ENCODE data around the gene BUD31. TPM values are rescaled to one million over a fixed set of nuclear protein-coding genes. Genes with fewer than 3 reads are reported as not detected.

The BUD31 gene
- 104 TPM in 2 replicates for total RNA-seq (2021)
- long read RNA-seq, transcript BUD31-202 (6 exons, 1,139 nt) = major isoform, 107 of 230 reads
- long read RNA-seq, transcript BUD31-201 (6 exons, 1,035 nt) = minor isoform, 98 of 230 reads
- long read RNA-seq, partial matches to known transcripts = 5 of 230 reads
- long read RNA-seq, other reads (novel, unspliced or antisense) = 20 of 230 reads

- H3K27ac ChIP-seq (ENCODE audit: insufficient read length, low read depth, low read length) = peak within 1 kb of the TSS; percentile 94
- no peak within 1 kb of the TSS for H2AK5ac ChIP-seq (ENCODE audit: insufficient read length, low read length)
- H3K4me3 Mint-ChIP-seq = peak within 1 kb of the TSS; percentile 95 to 96
- H3K4me1 Mint-ChIP-seq = peaks cover 19 to 23% of the 10 kb centered on the region in 2 experiments
- peak within 1 kb of the TSS; percentile 80 for H2AFZ ChIP-seq (ENCODE audit: low read length)
- H3K4me1 ChIP-seq (ENCODE audit: insufficient read depth, low read length) = no peaks in the 10 kb centered on the region
- peak within 1 kb of the TSS; percentile 81 for H3T11ph ChIP-seq (ENCODE audit: low read length)
- peak within 1 kb of the TSS; percentile 100 for H4K8ac ChIP-seq (replicated peaks; ENCODE audit: insufficient read length, low read depth, low read length)
- peak within 1 kb of the TSS; percentile 91 for H3K4me2 ChIP-seq (ENCODE audit: insufficient read depth, insufficient read length, low read length)
- H3K23ac ChIP-seq (ENCODE audit: insufficient read length, low read depth, low read length) = no peak within 1 kb of the TSS
- peaks cover 34 to 60% (median 52%) of the 10 kb centered on the region in 3 experiments; a peak in 6 of 7 replicates for H3K36me3 Mint-ChIP-seq (ENCODE audit: insufficient read depth in 1 of 3, low read depth in 3 of 3)
- DNase-seq = peak; percentile 95
- H3K56ac ChIP-seq (ENCODE audit: insufficient read length, low read depth, low read length) = peak within 1 kb of the TSS; percentile 91
- H2BK5ac ChIP-seq (ENCODE audit: insufficient read length, low read length) = peak within 1 kb of the TSS; percentile 100
- no peak within 1 kb of the TSS for H4K91ac ChIP-seq (ENCODE audit: insufficient read length, low read depth, low read length)
- no peaks in the 10 kb centered on the region for H3K27me3 ChIP-seq (ENCODE audit: insufficient read depth, low read length)
- H4K20me1 ChIP-seq (ENCODE audit: control insufficient read depth, insufficient read depth, insufficient read length) = no peaks in the 10 kb centered on the region
- H3K27me3 Mint-ChIP-seq (ENCODE audit: low read depth) = no peaks in the 10 kb centered on the region
- no peak within 1 kb of the TSS; the same call in 1 of the 2 replicates for H3K4ac ChIP-seq (ENCODE audit: low read depth, low read length)
- peaks cover 12% of the 10 kb centered on the region for H3K79me1 ChIP-seq (ENCODE audit: insufficient read depth, low read depth, low read length, poor library complexity, severe bottlenecking)
- H3K18ac ChIP-seq (ENCODE audit: insufficient read length, low read depth, low read length) = peak within 1 kb of the TSS; percentile 100
- peak within 1 kb of the TSS; percentile 85 for H2BK12ac ChIP-seq (ENCODE audit: insufficient read length, low read depth, low read length)
- H3K79me2 ChIP-seq (ENCODE audit: insufficient read depth, low read length) = peaks cover 36% of the 10 kb centered on the region
- no CpG with 5 or more reads among the region's 72 CpGs for WGBS (ENCODE audit: extremely low coverage, insufficient read length, low lambda C conversion rate)
- no peak for TF ChIP-seq CTCF (conservative IDR thresholded peaks at IDR 0.05)
- peak within 1 kb of the TSS; percentile 100 for H3K14ac ChIP-seq (ENCODE audit: insufficient read depth, low read length)
- H3K9me3 Mint-ChIP-seq = no peaks in the 10 kb centered on the region
- H3K23me2 ChIP-seq (ENCODE audit: insufficient read length, low read depth, low read length, poor library complexity, severe bottlenecking) = peaks cover 16% of the 10 kb centered on the region
- peak within 1 kb of the TSS; percentile 97 for H3K9ac ChIP-seq (ENCODE audit: extremely low read depth, insufficient read length, low read length)
- H3K27ac Mint-ChIP-seq = peak within 1 kb of the TSS; percentile 96 to 99 (median 98)
- H2BK120ac ChIP-seq (ENCODE audit: low read depth, low read length, poor library complexity, severe bottlenecking) = peak within 1 kb of the TSS; percentile 92
- H2BK15ac ChIP-seq (ENCODE audit: low read depth, low read length) = no peak within 1 kb of the TSS
- H4K5ac ChIP-seq (ENCODE audit: insufficient read length, low read depth, low read length) = peak within 1 kb of the TSS; percentile 99
- no peaks in the 10 kb centered on the region for H3K9me3 ChIP-seq (ENCODE audit: control insufficient read depth, low read depth, low read length)
- no peak within 1 kb of the TSS for H2BK20ac ChIP-seq (ENCODE audit: low read depth, low read length, poor library complexity, severe bottlenecking)
These were observed at the start of gene BUD31, which contains the start of gene PDAP1 for GRCh38 chr7:99408379-99409191. Gene BUD31, plus strand, starts transcription at chr7:99408969. Its CDS starts 2,124 bp downstream, at chr7:99411093. Gene PDAP1, minus strand, starts transcription at chr7:99408597. Its CDS starts 49 bp downstream, at chr7:99408548.

Measured in H9 (cell line).